HepG2 (cell line): Measurements from ENCODE around the gene TAF1D. TPM values are rescaled to one million over a fixed set of nuclear protein-coding genes. Genes with fewer than 3 reads are reported as not detected.

Experiments used
- ATAC-seq: fragments of 200-7000 bp; cut with Tn5 transposase; 3 replicates; pipeline ENCODE4 v1.9.1; 2020; ENCODE audit warnings: mild to moderate bottlenecking, moderate library complexity
- BruUV-seq: library from RNA; stranded (reverse); fragments of 400-500 nt; replicated peaks from 2 replicates; lab custom pipeline; 2021; lab: Mats Ljungman, UMichigan
- CTCF ChIA-PET: fragments of 300-600 bp; formaldehyde crosslinking; extraction: SDS; loops from one replicate; lab custom pipeline; 2021; ENCODE audit warnings: low total read pairs, inconsistent platforms, low intra/inter-chr PET ratio; lab: Yijun Ruan, JAX
- POLR2A ChIA-PET: fragments of 350-600 bp; sonication (Branson Sonifier 250); formaldehyde crosslinking; loops from one replicate; lab custom pipeline; 2020; ENCODE audit warnings: antibody characterized with exemption, inconsistent platforms; lab: Yijun Ruan, JAX
- DNase-seq: peaks from one replicate; pipeline ENCODE4 v3.0.0-alpha.2; 2015; ENCODE audit warnings: low spot score
- FAIRE-seq: peaks from 3 replicates; lab custom pipeline; 2011; peaks lifted over from hg19 to GRCh38; lab: Jason Lieb, UNC
- H2AFZ ChIP-seq: one replicate; pipeline ENCODE4 v1.6.1; 2011; ENCODE audit warnings: low read length, inconsistent platforms
- H3K27ac ChIP-seq: fragments of 300-600 bp; 3 replicates; pipeline ENCODE4 v1.8.0; 2011; ENCODE audit warnings: mixed run types, mild to moderate bottlenecking, mixed read lengths, low read length, inconsistent platforms; ENCODE audit not compliant: insufficient read depth; ENCODE audit errors: extremely low read length
- H3K27me3 ChIP-seq, 2 experiments: fragments of 200-600 bp in 1 of 2; 2 replicates in 1 of 2; 3 replicates in 1 of 2; pipeline versions ENCODE4 v1.6.0 to v1.8.0; 2011; ENCODE audit warnings: low read length in 2 of 2, mild to moderate bottlenecking in 2 of 2, moderate library complexity in 2 of 2, inconsistent platforms in 1 of 2; ENCODE audit not compliant: insufficient read depth in 2 of 2, control insufficient read depth in 1 of 2
- H3K36me3 ChIP-seq, 2 experiments: fragments of 200-600 bp in 1 of 2; replicated peaks in 1 of 2; 2 replicates in 1 of 2; 3 replicates in 1 of 2; pipeline versions ENCODE4 v1.5.1 to v1.8.0; 2011; ENCODE audit warnings: low read length in 2 of 2, inconsistent platforms in 1 of 2; ENCODE audit not compliant: insufficient read depth in 2 of 2, control insufficient read depth in 1 of 2
- H3K4me1 ChIP-seq: 2 replicates; pipeline ENCODE4 v1.5.1; 2012; ENCODE audit warnings: low read length, inconsistent platforms; ENCODE audit not compliant: insufficient read depth
- H3K4me2 ChIP-seq: 2 replicates; pipeline ENCODE4 v1.6.0; 2011; ENCODE audit warnings: low read depth, low read length, inconsistent platforms
- H3K4me3 ChIP-seq, 3 experiments: fragments of 200-600 bp in 1 of 3; sonication (generic), shearing (Covaris generic) in 1 of 3; replicated peaks in 1 of 3; 2 replicates each; pipeline ENCODE4 v1.5.1; 2011 to 2016; ENCODE audit warnings: low read length in 3 of 3, inconsistent platforms in 2 of 3, low read depth in 2 of 3, mild to moderate bottlenecking in 2 of 3, control low read depth in 1 of 3, mixed read lengths in 1 of 3; ENCODE audit not compliant: insufficient read depth in 1 of 3
- H3K79me2 ChIP-seq: one replicate; pipeline ENCODE4 v1.6.1; 2011; ENCODE audit warnings: low read length, inconsistent platforms; ENCODE audit not compliant: insufficient read depth
- H3K9ac ChIP-seq: 2 replicates; pipeline ENCODE4 v1.6.0; 2011; ENCODE audit warnings: mild to moderate bottlenecking, low read depth, low read length, inconsistent platforms; ENCODE audit not compliant: insufficient read depth
- H3K9me3 ChIP-seq: 2 replicates; pipeline ENCODE4 v1.5.1; 2012; ENCODE audit warnings: mild to moderate bottlenecking, low read length
- H4K20me1 ChIP-seq: 2 replicates; pipeline ENCODE4 v1.6.0; 2011; ENCODE audit warnings: inconsistent platforms, mild to moderate bottlenecking, low read length, moderate library complexity; ENCODE audit not compliant: insufficient read depth
- ARID2 ChIP-seq: sonication (generic); formaldehyde crosslinking; IDR thresholded peaks from 2 replicates; pipeline ENCODE4 v1.8.1; 2022; ENCODE audit warnings: mild to moderate bottlenecking, missing genetic modification reagents, borderline replicate concordance
- ATAD3A ChIP-seq: sonication (generic); formaldehyde crosslinking; IDR thresholded peaks from 2 replicates; pipeline ENCODE4 v1.4.0; 2020; ENCODE audit warnings: missing genetic modification reagents
- EP300 ChIP-seq, 3 experiments: sonication (generic) in 1 of 3; formaldehyde crosslinking in 1 of 3; IDR thresholded peaks; 2 replicates each; pipeline versions ENCODE4 v1.5.1 to v1.6.1; 2011 to 2020; ENCODE audit warnings: low read depth in 2 of 3, low read length in 2 of 3, borderline replicate concordance in 1 of 3, improper control_type of control experiment in 1 of 3, mild to moderate bottlenecking in 1 of 3, missing genetic modification reagents in 1 of 3, moderate library complexity in 1 of 3
- FOSL2 ChIP-seq: sonication (generic); formaldehyde crosslinking; IDR thresholded peaks from 2 replicates; pipeline ENCODE4 v1.4.0; 2020; ENCODE audit warnings: missing genetic modification reagents
- IRX3 ChIP-seq: sonication (generic); formaldehyde crosslinking; IDR thresholded peaks from 2 replicates; pipeline ENCODE4 v1.8.1; 2023; ENCODE audit warnings: mild to moderate bottlenecking, low read depth, missing genetic modification reagents, borderline replicate concordance
- MYPOP ChIP-seq: sonication (generic); formaldehyde crosslinking; IDR thresholded peaks from 2 replicates; pipeline ENCODE4 v1.8.1; 2023; ENCODE audit warnings: mild to moderate bottlenecking, moderate library complexity, missing genetic modification reagents
- TBP ChIP-seq: sonication (generic); formaldehyde crosslinking; IDR thresholded peaks from 2 replicates; pipeline ENCODE4 v1.5.0; 2020; ENCODE audit warnings: missing genetic modification reagents
- UBTF ChIP-seq: sonication (generic); formaldehyde crosslinking; IDR thresholded peaks from 2 replicates; pipeline ENCODE4 v1.4.0; 2020; ENCODE audit warnings: mild to moderate bottlenecking, missing genetic modification reagents
- ZBTB8A ChIP-seq: sonication (generic); formaldehyde crosslinking; IDR thresholded peaks from 2 replicates; pipeline ENCODE4 v1.4.0; 2020; ENCODE audit warnings: mild to moderate bottlenecking, low read depth, missing genetic modification reagents, borderline replicate concordance
- ZNF558 ChIP-seq: sonication (generic); formaldehyde crosslinking; IDR thresholded peaks from 2 replicates; pipeline ENCODE4 v1.9.0; 2022; ENCODE audit warnings: mild to moderate bottlenecking, missing genetic modification reagents, borderline replicate concordance
- ZNF570 ChIP-seq: sonication (generic); formaldehyde crosslinking; IDR thresholded peaks from 2 replicates; pipeline ENCODE4 v1.4.0; 2020; ENCODE audit warnings: mild to moderate bottlenecking, missing genetic modification reagents, borderline replicate concordance
- ZNF792 ChIP-seq: IDR thresholded peaks from 2 replicates; pipeline ENCODE4 v1.6.1; 2016
- WGBS: methylation state at CpG from one replicate; pipeline ENCODE4 v1.1.6; 2017; ENCODE audit warnings: low lambda C conversion rate; 5-methylcytosine and 5-hydroxymethylcytosine counted together
- in situ Hi-C: cut with HindIII; loops from 2 replicates; pipeline ENCODE4 v1.10.0; 2017; ENCODE audit warnings: low pct_unique_long_range_greater_than_20kb; ENCODE audit not compliant: extremely low pct_ligation_motif_present
- intact Hi-C: fragments of 100-400 bp; cut with micrococcal nuclease; formaldehyde crosslinking; loops from one replicate; pipeline ENCODE4 v1.10.0; 2022; ENCODE audit not compliant: unreplicated experiment
- polyA plus RNA-seq, 8 experiments: library from polyadenylated mRNA; depleted of rRNA in 3 of 8; stranded (reverse) in 7 of 8; unstranded in 1 of 8; fragments of >200 nt; fragmentation: Illumina TruSeq in 4 of 8; extraction: Trizol in 4 of 8; gene quantifications; 2 replicates each; pipeline versions ENCODE4 v1.2.1 to v1.2.3, GENCODE V29; 2011 to 2016; ENCODE audit warnings: low read depth in 4 of 8, missing spikeins in 1 of 8, mixed read lengths in 1 of 8; ENCODE audit not compliant: insufficient read depth in 1 of 8
- total RNA-seq, 5 experiments: library from RNA; depleted of rRNA; stranded (reverse); fragments of >200 nt; fragmentation: Illumina TruSeq; extraction: Trizol; gene quantifications; 2 replicates each; pipeline ENCODE4 v1.2.3, GENCODE V29; 2016; ENCODE audit warnings: low read depth in 1 of 5

Gene TAF1D
- total and polyA plus RNA-seq, 2 of the 13 experiments (the other 11 are each of a cell fraction or from before 2014, with no cell fraction given), result 132 to 207 TPM

- in situ Hi-C loops, result no loop called here
- no peaks in the 10 kb centered on the region for H3K36me3 ChIP-seq
Observed at GRCh38 chr11:93773601-93774200, 32.4 kb upstream of the TAF1D start.

More at GRCh38 chr11:93773601-93774200, 32.4 kb upstream of the TAF1D start:
- Histone ChIP-seq H3K27ac (no peak overlapping the region), H4K20me1 (no peaks in the 10 kb centered on the region), H3K4me2 (peak overlapping the region; percentile 46), H3K9ac (no peak overlapping the region), H3K4me3 (no peak overlapping the region), H3K9me3 (no peaks in the 10 kb centered on the region), H3K79me2 (no peaks in the 10 kb centered on the region), H2AFZ (no peak overlapping the region), H3K4me1 (peaks cover 30% of the 10 kb centered on the region), H3K27me3 (no peaks in the 10 kb centered on the region)
- TF ChIP-seq ZBTB8A (CRISPR knock-in tag) (no peak), EP300 (IDR thresholded peaks at IDR 0.05; ENCODE audit: low read depth in 2 of 2, low read length in 2 of 2) (no peak), EP300 (CRISPR knock-in tag; IDR thresholded peaks at IDR 0.05; ENCODE audit: borderline replicate concordance) (no peak), ATAD3A (CRISPR knock-in tag) (no peak), IRX3 (no peak), ZNF792 (no peak), FOSL2 (CRISPR knock-in tag) (no peak), TBP (no peak), ZNF570 (no peak), ZNF558 (CRISPR knock-in tag) (no peak), MYPOP (CRISPR knock-in tag) (no peak), ARID2 (CRISPR knock-in tag) (no peak), UBTF (CRISPR knock-in tag) (no peak)
- POLR2A ChIA-PET, result interaction anchor here (3.2 to 5.0 kb wide), 2 partner anchors 10 to 32 kb away, joined by 15 to 22 read pairs; partner anchors contain the start of genes C11orf54, MED17 and TAF1D
- WGBS, result 80% methylated on average over 2 of the region's 10 CpGs
- intact Hi-C loops, result no loop called here
- DNase-seq (no peak), ATAC-seq (peak; percentile 7), FAIRE-seq (no peak)
- CTCF ChIA-PET, result no interaction called here
- no TSS peak for BruUV-seq
